SU-DHL-6 (cell line): ENCODE data around the gene ST3GAL5.

Source experiments
- H2AFZ ChIP-seq: fragments of 200-600 bp; sonication (generic); 2 replicates; pipeline ENCODE4 v1.6.1; 2014; ENCODE audit warnings: low read depth, mild to moderate bottlenecking, moderate library complexity, mixed read lengths, antibody characterized with exemption, low read length; ENCODE audit not compliant: severe bottlenecking
- H3F3A ChIP-seq: fragments of 200-600 bp; shearing (Covaris generic); 2 replicates; pipeline ENCODE4 v1.6.0; 2016; ENCODE audit warnings: antibody characterized with exemption, mild to moderate bottlenecking; ENCODE audit not compliant: insufficient read depth
- H3K27ac ChIP-seq: fragments of 200-600 bp; sonication (generic); 2 replicates; pipeline ENCODE4 v1.5.1; 2016; ENCODE audit warnings: low read depth, mild to moderate bottlenecking, low read length, moderate library complexity, mixed read lengths
- H3K27me3 ChIP-seq: fragments of 200-600 bp; sonication (generic), shearing (Covaris generic); 2 replicates; pipeline ENCODE4 v1.6.0; 2014; ENCODE audit warnings: mild to moderate bottlenecking, low read length
- H3K36me3 ChIP-seq: fragments of 200-600 bp; sonication (generic); 2 replicates; pipeline ENCODE4 v1.6.1; 2014; ENCODE audit warnings: mild to moderate bottlenecking, low read length, mixed read lengths
- H3K4me2 ChIP-seq: fragments of 300-600, 200-600 bp; shearing (Covaris generic), sonication (generic); 2 replicates; pipeline ENCODE4 v1.6.0; 2014; ENCODE audit warnings: low read length, low read depth, mild to moderate bottlenecking; ENCODE audit not compliant: poor library complexity, severe bottlenecking
- H3K4me3 ChIP-seq: fragments of 200-600 bp; sonication (generic); 2 replicates; pipeline ENCODE4 v1.5.1; 2014; ENCODE audit warnings: antibody characterized with exemption, low read length, mild to moderate bottlenecking, mixed read lengths; ENCODE audit not compliant: insufficient read depth, poor library complexity, severe bottlenecking
- H3K79me2 ChIP-seq: fragments of 200-600 bp; sonication (generic); 2 replicates; pipeline ENCODE4 v1.6.1; 2014; ENCODE audit warnings: mild to moderate bottlenecking, low read length, moderate library complexity; ENCODE audit not compliant: insufficient read depth
- H3K9ac ChIP-seq: fragments of 200-600 bp; sonication (generic); 2 replicates; pipeline ENCODE4 v1.7.0; 2014; ENCODE audit warnings: mild to moderate bottlenecking, low read length
- H3K9me2 ChIP-seq: fragments of 200-600 bp; sonication (generic); replicated peaks from 2 replicates; pipeline ENCODE4 v1.6.1; 2014; ENCODE audit warnings: low read length; ENCODE audit not compliant: insufficient read depth
- H3K9me3 ChIP-seq: fragments of 200-600 bp; sonication (generic); 2 replicates; pipeline ENCODE4 v1.6.1; 2014; ENCODE audit warnings: low read length, mixed read lengths; ENCODE audit not compliant: insufficient read depth
- H4K20me1 ChIP-seq: fragments of 200-600 bp; sonication (generic); 2 replicates; pipeline ENCODE4 v1.6.1; 2014; ENCODE audit warnings: low read depth, mild to moderate bottlenecking, antibody characterized with exemption, low read length, moderate library complexity, mixed read lengths
- CTCF ChIP-seq: fragments of 200-600 bp; sonication (generic); IDR thresholded peaks from one replicate; pipeline ENCODE4 v1.5.1; 2017; ENCODE audit warnings: antibody characterized with exemption, mild to moderate bottlenecking, low read length, moderate library complexity; ENCODE audit not compliant: insufficient read depth, poor library complexity, severe bottlenecking
- EZH2phosphoT487 ChIP-seq: fragments of 200-600 bp; sonication (generic), shearing (Covaris generic); conservative IDR thresholded peaks from 2 replicates; pipeline ENCODE4 v1.6.1; 2018; ENCODE audit warnings: mild to moderate bottlenecking, antibody characterized with exemption, low read length, moderate library complexity, mixed read lengths

ST3GAL5 gene

GRCh38 chr2:85936421-85937068 lies 47.8 kb upstream of the ST3GAL5 start:
- Histone ChIP-seq H3K9ac (no peak overlapping the region), H3K9me2 (no peaks in the 10 kb centered on the region), H3F3A (no peaks in the 10 kb centered on the region), H3K9me3 (peaks cover under 1% of the 10 kb centered on the region; the same call in 1 of the 2 replicates), H4K20me1 (no peaks in the 10 kb centered on the region), H2AFZ (no peak overlapping the region), H3K4me3 (no peak overlapping the region), H3K36me3 (no peaks in the 10 kb centered on the region), H3K79me2 (no peaks in the 10 kb centered on the region), H3K4me2 (no peak overlapping the region), H3K27me3 (no peaks in the 10 kb centered on the region), H3K27ac (no peak overlapping the region)
- TF ChIP-seq CTCF (no peak), EZH2phosphoT487 (no peak)

GRCh38 chr2:85935746-85936208 lies 47.0 kb upstream of the ST3GAL5 start:
- H4K20me1 ChIP-seq, result no peaks in the 10 kb centered on the region
- H3K9ac ChIP-seq, result no peak overlapping the region
- H3K9me3 ChIP-seq, result no peaks in the 10 kb centered on the region; the same call in 1 of the 2 replicates
- TF ChIP-seq EZH2phosphoT487, result no peak
- TF ChIP-seq CTCF, result no peak
- no peaks in the 10 kb centered on the region for H3F3A ChIP-seq
- no peak overlapping the region for H3K4me2 ChIP-seq
- no peak overlapping the region for H2AFZ ChIP-seq
- no peak overlapping the region for H3K27ac ChIP-seq
- no peaks in the 10 kb centered on the region for H3K27me3 ChIP-seq
- H3K9me2 ChIP-seq, result no peaks in the 10 kb centered on the region
- H3K79me2 ChIP-seq, result no peaks in the 10 kb centered on the region
- H3K4me3 ChIP-seq, result no peak overlapping the region
- no peaks in the 10 kb centered on the region for H3K36me3 ChIP-seq

GRCh38 chr2:85935170-85935745 lies 46.5 kb upstream of the ST3GAL5 start:
- TF ChIP-seq EZH2phosphoT487, result no peak
- TF ChIP-seq CTCF, result no peak
- Histone ChIP-seq H3K9ac (no peak overlapping the region), H3K4me3 (no peak overlapping the region), H3K9me3 (no peaks in the 10 kb centered on the region; the same call in 1 of the 2 replicates), H3K79me2 (no peaks in the 10 kb centered on the region), H3K27me3 (no peaks in the 10 kb centered on the region), H3K9me2 (no peaks in the 10 kb centered on the region), H3K27ac (no peak overlapping the region), H4K20me1 (no peaks in the 10 kb centered on the region), H3K4me2 (no peak overlapping the region), H3F3A (no peaks in the 10 kb centered on the region), H3K36me3 (no peaks in the 10 kb centered on the region), H2AFZ (no peak overlapping the region)
